Endothelial cell of umbilical vein (primary cell): ENCODE measurements around the gene BCL2L13. TPM values are rescaled to one million over a fixed set of nuclear protein-coding genes. Genes with fewer than 3 reads are reported as not detected.

Experiments
- BruUV-seq: library from RNA; stranded (reverse); fragments of 400-500 nt; replicated peaks from 2 replicates; lab custom pipeline; 2021; lab: Mats Ljungman, UMichigan
- CTCF ChIA-PET: fragments of 300-600, 350-600 bp; sonication (Branson Sonifier 250); formaldehyde crosslinking; loops from one replicate; lab custom pipeline; 2021; ENCODE audit warnings: antibody characterized with exemption, inconsistent platforms; lab: Charles Lee
- POLR2A ChIA-PET: fragments of 300-600, 350-600 bp; sonication (Branson Sonifier 250); formaldehyde crosslinking; loops from one replicate; lab custom pipeline; 2021; ENCODE audit warnings: antibody characterized with exemption, inconsistent platforms; lab: Charles Lee
- DNase-seq: peaks from one replicate; pipeline ENCODE4 v3.0.0-alpha.2; 2011; ENCODE audit warnings: low read depth, low spot score
- FAIRE-seq: peaks from 2 replicates; lab custom pipeline; 2011; peaks lifted over from hg19 to GRCh38; lab: Jason Lieb, UNC
- H2AFZ ChIP-seq: 2 replicates; pipeline ENCODE4 v1.6.0; 2012; ENCODE audit warnings: low read depth, low read length, control low read depth, inconsistent platforms
- H3K27ac ChIP-seq: 2 replicates; pipeline ENCODE4 v1.5.1; 2011; ENCODE audit warnings: low read depth, mild to moderate bottlenecking, control low read depth, low read length, moderate library complexity; ENCODE audit not compliant: insufficient read depth
- H3K27me3 ChIP-seq, 2 experiments: 2 replicates each; pipeline versions ENCODE4 v1.6.0 to v1.6.1; 2011; ENCODE audit warnings: low read length in 2 of 2, mixed read lengths in 1 of 2; ENCODE audit not compliant: control insufficient read depth in 2 of 2, insufficient read depth in 2 of 2
- H3K36me3 ChIP-seq, 2 experiments: 2 replicates in 1 of 2; 3 replicates in 1 of 2; pipeline ENCODE4 v1.5.1; 2011; ENCODE audit warnings: low read length in 2 of 2, mild to moderate bottlenecking in 1 of 2, moderate library complexity in 1 of 2; ENCODE audit not compliant: control insufficient read depth in 2 of 2, insufficient read depth in 2 of 2; ENCODE audit errors: extremely low read depth in 1 of 2
- H3K4me1 ChIP-seq: 3 replicates; pipeline ENCODE4 v1.5.1; 2011; ENCODE audit warnings: mild to moderate bottlenecking, low read length; ENCODE audit not compliant: control insufficient read depth, insufficient read depth; ENCODE audit errors: extremely low read depth
- H3K4me2 ChIP-seq: 2 replicates; pipeline ENCODE4 v1.6.1; 2011; ENCODE audit warnings: low read length, control low read depth, mixed read lengths; ENCODE audit not compliant: insufficient read depth
- H3K4me3 ChIP-seq, 3 experiments: fragments of 200-600 bp in 1 of 3; sonication (generic), shearing (Covaris generic) in 1 of 3; replicated peaks in 1 of 3; 2 replicates each; pipeline ENCODE4 v1.5.1; 2011 to 2016; ENCODE audit warnings: control low read depth in 3 of 3, low read length in 3 of 3, mild to moderate bottlenecking in 2 of 3, inconsistent platforms in 1 of 3, low read depth in 1 of 3, moderate library complexity in 1 of 3; ENCODE audit not compliant: insufficient read depth in 1 of 3
- H3K79me2 ChIP-seq: 2 replicates; pipeline ENCODE4 v1.6.0; 2012; ENCODE audit warnings: low read length, inconsistent platforms; ENCODE audit not compliant: control insufficient read depth, insufficient read depth
- H3K9ac ChIP-seq: replicated peaks from 2 replicates; pipeline ENCODE3; 2011; ENCODE audit warnings: low read length, control low read depth; ENCODE audit not compliant: insufficient read depth; ENCODE audit errors: extremely low read depth
- H3K9me1 ChIP-seq: replicated peaks from 3 replicates; pipeline ENCODE4 v1.6.0; 2011; ENCODE audit warnings: mild to moderate bottlenecking, low read length; ENCODE audit not compliant: control insufficient read depth, insufficient read depth; ENCODE audit errors: extremely low read depth
- H3K9me3 ChIP-seq: replicated peaks from 2 replicates; pipeline ENCODE4 v1.5.1; 2012; ENCODE audit warnings: low read length, inconsistent platforms; ENCODE audit not compliant: control insufficient read depth, insufficient read depth
- H4K20me1 ChIP-seq: replicated peaks from 2 replicates; pipeline ENCODE3; 2011; ENCODE audit warnings: mild to moderate bottlenecking, low read length; ENCODE audit not compliant: control insufficient read depth, insufficient read depth; ENCODE audit errors: extremely low read depth
- CTCF ChIP-seq, 2 donors: IDR thresholded peaks; 1 replicate in 1 of 2; 2 replicates in 1 of 2; pipeline ENCODE4 v1.5.1; 2011; ENCODE audit warnings: low read length in 2 of 2, mild to moderate bottlenecking in 2 of 2, moderate library complexity in 2 of 2, control low read depth in 1 of 2, inconsistent platforms in 1 of 2, low read depth in 1 of 2; ENCODE audit not compliant: insufficient read depth in 1 of 2; ENCODE audit errors: extremely low read depth in 1 of 2
- EZH2 ChIP-seq: IDR thresholded peaks from 2 replicates; pipeline ENCODE4 v1.6.1; 2012; ENCODE audit warnings: borderline replicate concordance, low read depth, mild to moderate bottlenecking, moderate library complexity, low read length, inconsistent platforms; ENCODE audit not compliant: severe bottlenecking
- FOS ChIP-seq: IDR thresholded peaks from 2 replicates; pipeline ENCODE4 v1.6.1; 2011; ENCODE audit warnings: mild to moderate bottlenecking, low read length, moderate library complexity, borderline replicate concordance; ENCODE audit not compliant: insufficient read depth
- GATA2 ChIP-seq: IDR thresholded peaks from 2 replicates; pipeline ENCODE4 v1.7.0; 2011; ENCODE audit warnings: low read depth, mild to moderate bottlenecking, moderate library complexity, mixed read lengths, low read length; ENCODE audit not compliant: insufficient read length, insufficient read depth
- JUN ChIP-seq: IDR thresholded peaks from 2 replicates; pipeline ENCODE4 v1.6.1; 2011; ENCODE audit warnings: borderline replicate concordance, low read depth; ENCODE audit not compliant: insufficient read length, insufficient read depth
- MAX ChIP-seq: IDR thresholded peaks from 2 replicates; pipeline ENCODE4 v1.6.1; 2011; ENCODE audit not compliant: insufficient read depth, insufficient read length
- MYC ChIP-seq: IDR thresholded peaks from one replicate; pipeline ENCODE4 v1.6.1; 2011; ENCODE audit warnings: mild to moderate bottlenecking, low read depth, low read length
- POLR2A ChIP-seq: IDR thresholded peaks from 2 replicates; pipeline ENCODE4 v1.6.1; 2012; ENCODE audit warnings: low read depth, mild to moderate bottlenecking, control low read depth, low read length
- POLR2AphosphoS5 ChIP-seq: IDR thresholded peaks from 2 replicates; pipeline ENCODE4 v1.6.1; 2012; ENCODE audit warnings: low read depth, mild to moderate bottlenecking, control low read depth, low read length, moderate library complexity; ENCODE audit not compliant: insufficient read depth
- dilution Hi-C: fragments of 300-500 bp; cut with MboI; formaldehyde crosslinking; loops from one replicate; pipeline ENCODE4 v1.15.0; 2019; ENCODE audit warnings: low sequenced_read_pairs; ENCODE audit not compliant: extremely low pct_ligation_motif_present
- intact Hi-C: fragments of 100-400 bp; cut with micrococcal nuclease; formaldehyde crosslinking; loops from one replicate; pipeline ENCODE4 v1.10.0; 2022
- polyA plus RNA-seq, 4 experiments: library from polyadenylated mRNA; depleted of rRNA in 3 of 4; stranded (reverse) in 3 of 4; unstranded in 1 of 4; fragments of >200 nt; gene quantifications; 2 replicates each; pipeline versions ENCODE4 v1.2.1 to v1.2.3, GENCODE V29; 2011 to 2012; ENCODE audit warnings: missing spikeins in 1 of 4
- total RNA-seq: library from RNA; stranded (reverse); gene quantifications from 2 replicates; pipeline ENCODE4 v1.2.3, GENCODE V29; 2021

The BCL2L13 gene
- total and polyA plus RNA-seq, 2 donors (not counting 3 experiments of a cell fraction or from before 2014, with no cell fraction given) = 28.1 to 36.2 TPM

GRCh38 chr22:17729561-17729960, 91.0 kb downstream of the BCL2L13 start:
- intact Hi-C loops = no loop called here
- H3K9ac ChIP-seq = no peak overlapping the region
- H3K36me3 ChIP-seq = peaks cover 7 to 17% of the 10 kb centered on the region in 2 experiments
- no peaks in the 10 kb centered on the region for H3K79me2 ChIP-seq
- CTCF ChIA-PET = interaction anchor here (0.7 to 1.0 kb wide), 2 partner anchors 13 to 171 kb away, joined by 3 to 4 read pairs; no protein-coding TSS in a partner anchor
- no peaks in the 10 kb centered on the region for H3K9me3 ChIP-seq
- H3K27ac ChIP-seq = no peak overlapping the region
- peaks cover 3% of the 10 kb centered on the region for H4K20me1 ChIP-seq
- no peak for DNase-seq
- no peak overlapping the region for H3K4me2 ChIP-seq
- no peaks in the 10 kb centered on the region for H3K27me3 ChIP-seq
- H2AFZ ChIP-seq = no peak overlapping the region
- no peak for FAIRE-seq
- no TSS peak for BruUV-seq
- H3K4me3 ChIP-seq = no peak overlapping the region
- peaks cover 9% of the 10 kb centered on the region for H3K4me1 ChIP-seq
- TF ChIP-seq GATA2 = no peak
- no peak for TF ChIP-seq MYC
- no peak for TF ChIP-seq JUN
- TF ChIP-seq EZH2 = no peak
- no peak for TF ChIP-seq FOS
- no peak for TF ChIP-seq CTCF (IDR thresholded peaks at IDR 0.05; ENCODE audit: extremely low read depth in 1 of 2, insufficient read depth in 1 of 2, low read depth in 1 of 2, low read length in 2 of 2)
- TF ChIP-seq POLR2AphosphoS5 = no peak
- TF ChIP-seq MAX = no peak
- TF ChIP-seq POLR2A = no peak
- no peaks in the 10 kb centered on the region for H3K9me1 ChIP-seq
- POLR2A ChIA-PET = no interaction called here
- dilution Hi-C loops = no loop called here
